ENCODE measurements around the gene CATSPERZ.

The CATSPERZ gene

GRCh38 chr11:64263947-64264317, 36.2 kb upstream of the CATSPERZ start:
- no peak for DNase-seq (ENCODE audit: low read depth, low spot score)

- no peak for DNase-seq (ENCODE audit: low read depth, low spot score)
Observed at GRCh38 chr11:64264371-64264852, 35.7 kb upstream of the CATSPERZ start.

GRCh38 chr11:64265176-64266160, 34.7 kb upstream of the CATSPERZ start:
- no peak for DNase-seq (ENCODE audit: low read depth, low spot score)

- DNase-seq (ENCODE audit: low read depth, low spot score) = no peak
Observed at GRCh38 chr11:64266339-64266738, 33.8 kb upstream of the CATSPERZ start.

- DNase-seq (ENCODE audit: low read depth, low spot score) = no peak
Observed at GRCh38 chr11:64267207-64267945, 32.8 kb upstream of the CATSPERZ start.

GRCh38 chr11:64268025-64268892, 31.9 kb upstream of the CATSPERZ start:
- no peak for DNase-seq (ENCODE audit: low read depth, low spot score)

GRCh38 chr11:64268893-64269539, 31.1 kb upstream of the CATSPERZ start:
- DNase-seq (ENCODE audit: low read depth, low spot score) = no peak

GRCh38 chr11:64269540-64270220, 30.5 kb upstream of the CATSPERZ start:
- DNase-seq (ENCODE audit: low read depth, low spot score) = peak; percentile 100

GRCh38 chr11:64275031-64275800, 24.9 kb upstream of the CATSPERZ start:
- no peak for DNase-seq (ENCODE audit: low read depth, low spot score)

GRCh38 chr11:64275841-64276240, 24.3 kb upstream of the CATSPERZ start:
- DNase-seq (ENCODE audit: low read depth, low spot score) = no peak

- DNase-seq (ENCODE audit: low read depth, low spot score) = no peak
Observed at GRCh38 chr11:64276653-64277431, 23.3 kb upstream of the CATSPERZ start.

- DNase-seq (ENCODE audit: low read depth, low spot score) = no peak
Observed at GRCh38 chr11:64278576-64279190, 21.5 kb upstream of the CATSPERZ start.

- DNase-seq (ENCODE audit: low read depth, low spot score) = no peak
Observed at GRCh38 chr11:64281957-64282770, 18.0 kb upstream of the CATSPERZ start.

- DNase-seq (ENCODE audit: low read depth, low spot score) = no peak
Observed at GRCh38 chr11:64283092-64283491, 17.1 kb upstream of the CATSPERZ start.

- no peak for DNase-seq (ENCODE audit: low read depth, low spot score)
Observed at GRCh38 chr11:64284048-64284961, 15.9 kb upstream of the CATSPERZ start, which contains the start of gene BAD. Gene BAD, minus strand, starts transcription at chr11:64284665. Its CDS starts 297 bp downstream, at chr11:64284368.
